Cardiac muscle cell (in vitro differentiated cells and primary cell): ENCODE measurements around the gene EPHA10. TPM values are rescaled to one million over a fixed set of nuclear protein-coding genes. Genes with fewer than 3 reads are reported as not detected.

Source experiments
- DNase-seq, 2 donors: peaks; one replicate each; pipeline versions ENCODE4 v3.0.0 to v3.0.0-alpha.2; 2010 to 2017; ENCODE audit warnings: low read depth in 1 of 2, low spot score in 1 of 2
- H3K27ac ChIP-seq: fragments of 200-600 bp; sonication (generic); 2 replicates; pipeline ENCODE4 v1.5.1; 2016
- H3K27me3 ChIP-seq: fragments of 200-600 bp; sonication (generic); 2 replicates; pipeline ENCODE4 v1.6.0; 2016; ENCODE audit warnings: control low read depth
- H3K36me3 ChIP-seq: fragments of 200-600 bp; sonication (generic); 2 replicates; pipeline ENCODE4 v1.5.1; 2016; ENCODE audit warnings: control low read depth
- H3K4me1 ChIP-seq: fragments of 200-600 bp; sonication (generic); 2 replicates; pipeline ENCODE4 v1.8.1; 2017; ENCODE audit warnings: low read depth, mild to moderate bottlenecking, mixed run types
- H3K4me3 ChIP-seq: fragments of 200-600 bp; sonication (generic); 2 replicates; pipeline ENCODE4 v1.5.1; 2016; ENCODE audit warnings: mild to moderate bottlenecking
- H3K9me3 ChIP-seq: fragments of 200-600 bp; sonication (generic); 2 replicates; pipeline ENCODE4 v1.5.1; 2017; ENCODE audit warnings: low read depth, mild to moderate bottlenecking, control low read depth
- polyA plus RNA-seq: library from polyadenylated mRNA; unstranded; fragments of >200 nt; fragmentation: Nextera tagmentation; extraction: Ambion mirVana; gene quantifications from 2 replicates; pipeline ENCODE4 v1.2.1, GENCODE V29; 2016
- total RNA-seq: library from RNA; depleted of rRNA; stranded (reverse); fragments of >200 nt; gene quantifications from 2 replicates; pipeline ENCODE4 v1.2.3, GENCODE V29; 2016
- TF ChIP-seq, protein P1 (sequence below): IDR thresholded peaks from 2 replicates; pipeline ENCODE4 v1.5.1; 2012; ENCODE audit warnings: low read depth, mild to moderate bottlenecking, low read length

Gene EPHA10
- total and polyA plus RNA-seq, 2 experiments from 2014 or later = 0.38 TPM; not detected in 1

DNA sequence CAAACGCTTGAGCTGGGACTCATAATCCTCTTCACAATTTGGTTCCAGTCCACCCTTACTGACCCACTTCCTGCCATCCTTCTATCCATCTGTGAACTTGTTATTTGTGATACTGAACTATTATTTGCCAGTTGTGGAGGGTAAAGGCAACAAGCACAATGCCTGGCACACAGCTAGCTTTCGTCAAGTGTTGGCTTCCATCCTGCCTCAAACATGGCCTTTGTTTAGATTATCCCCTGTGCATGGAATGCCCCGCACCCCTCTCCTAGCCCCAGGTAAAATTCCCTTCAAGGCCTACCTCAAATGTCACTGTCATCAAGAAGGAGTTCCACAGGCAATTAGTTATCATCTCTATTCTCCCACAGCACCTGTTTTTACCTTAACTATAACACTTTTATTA, 84.0 kb downstream of the EPHA10 start:
- Histone ChIP-seq H3K4me3 (no peak overlapping the region), H3K36me3 (peaks cover 21% of the 10 kb centered on the region), H3K27me3 (peaks cover 7% of the 10 kb centered on the region), H3K4me1 (peaks cover 3% of the 10 kb centered on the region), H3K9me3 (no peaks in the 10 kb centered on the region), H3K27ac (no peak overlapping the region)
- TF ChIP-seq, protein P1, sequence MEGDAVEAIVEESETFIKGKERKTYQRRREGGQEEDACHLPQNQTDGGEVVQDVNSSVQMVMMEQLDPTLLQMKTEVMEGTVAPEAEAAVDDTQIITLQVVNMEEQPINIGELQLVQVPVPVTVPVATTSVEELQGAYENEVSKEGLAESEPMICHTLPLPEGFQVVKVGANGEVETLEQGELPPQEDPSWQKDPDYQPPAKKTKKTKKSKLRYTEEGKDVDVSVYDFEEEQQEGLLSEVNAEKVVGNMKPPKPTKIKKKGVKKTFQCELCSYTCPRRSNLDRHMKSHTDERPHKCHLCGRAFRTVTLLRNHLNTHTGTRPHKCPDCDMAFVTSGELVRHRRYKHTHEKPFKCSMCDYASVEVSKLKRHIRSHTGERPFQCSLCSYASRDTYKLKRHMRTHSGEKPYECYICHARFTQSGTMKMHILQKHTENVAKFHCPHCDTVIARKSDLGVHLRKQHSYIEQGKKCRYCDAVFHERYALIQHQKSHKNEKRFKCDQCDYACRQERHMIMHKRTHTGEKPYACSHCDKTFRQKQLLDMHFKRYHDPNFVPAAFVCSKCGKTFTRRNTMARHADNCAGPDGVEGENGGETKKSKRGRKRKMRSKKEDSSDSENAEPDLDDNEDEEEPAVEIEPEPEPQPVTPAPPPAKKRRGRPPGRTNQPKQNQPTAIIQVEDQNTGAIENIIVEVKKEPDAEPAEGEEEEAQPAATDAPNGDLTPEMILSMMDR = no peak
- no peak for DNase-seq

GRCh38 chr1:37677808-37678207, 87.1 kb downstream of the EPHA10 start:
- peaks cover 10% of the 10 kb centered on the region for H3K27me3 ChIP-seq

DNA sequence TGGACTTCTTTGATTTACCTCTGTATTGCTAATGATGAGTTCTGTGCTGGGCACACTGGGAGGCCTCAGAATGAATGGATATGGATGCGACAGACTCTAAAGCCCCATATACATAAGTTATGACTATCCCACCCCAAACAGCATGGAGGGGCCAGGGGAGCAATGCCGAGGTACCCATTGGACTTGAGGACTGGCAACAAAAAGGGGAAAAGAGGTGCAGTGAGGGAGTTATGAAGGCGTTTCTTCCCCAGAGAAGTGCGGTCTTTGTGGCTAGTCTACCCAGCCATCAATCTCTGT, 87.8 kb downstream of the EPHA10 start:
- Histone ChIP-seq H3K27me3 (peaks cover 17% of the 10 kb centered on the region), H3K4me3 (no peak overlapping the region), H3K4me1 (peaks cover 8% of the 10 kb centered on the region), H3K36me3 (no peaks in the 10 kb centered on the region), H3K9me3 (no peaks in the 10 kb centered on the region), H3K27ac (no peak overlapping the region)
- TF ChIP-seq, protein P1 = no peak
- DNase-seq = no peak

More at GRCh38 chr1:37677808-37678207, 87.1 kb downstream of the EPHA10 start:
- Histone ChIP-seq H3K36me3 (no peaks in the 10 kb centered on the region), H3K4me3 (no peak overlapping the region), H3K9me3 (no peaks in the 10 kb centered on the region), H3K27ac (no peak overlapping the region), H3K4me1 (peaks cover 8% of the 10 kb centered on the region)
- TF ChIP-seq, protein P1 = no peak
- no peak for DNase-seq

- H3K27me3 ChIP-seq = peaks cover 21% of the 10 kb centered on the region
- TF ChIP-seq, protein P1 = no peak
- H3K27ac ChIP-seq = no peak overlapping the region
- H3K4me1 ChIP-seq = peaks cover 8% of the 10 kb centered on the region
- H3K4me3 ChIP-seq = no peak overlapping the region
- DNase-seq = no peak
- no peaks in the 10 kb centered on the region for H3K9me3 ChIP-seq
- no peaks in the 10 kb centered on the region for H3K36me3 ChIP-seq
Observed at GRCh38 chr1:37676281-37677142, 88.4 kb downstream of the EPHA10 start.

DNA sequence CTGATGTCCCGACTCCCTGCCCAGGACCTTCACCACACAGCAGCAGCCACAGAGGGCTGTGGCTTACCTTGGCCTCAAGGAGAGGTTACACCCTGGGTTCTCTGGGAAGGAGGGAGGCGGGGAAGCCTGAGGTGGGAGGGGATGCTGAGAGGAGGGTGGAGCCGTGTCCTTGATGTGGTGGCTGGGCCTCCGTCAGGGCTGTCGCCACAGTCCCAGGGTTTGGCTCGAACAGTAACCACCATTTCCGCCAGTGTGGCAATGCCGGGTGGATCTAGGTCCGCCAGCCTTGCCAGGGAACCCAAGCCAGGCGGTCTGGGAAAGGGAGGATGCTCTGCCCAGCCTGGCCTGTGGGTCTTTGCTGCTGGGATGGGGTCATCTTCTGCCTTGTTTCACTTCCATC, 91.0 kb downstream of the EPHA10 start:
- no peak for DNase-seq
- H3K9me3 ChIP-seq = no peaks in the 10 kb centered on the region
- no peak overlapping the region for H3K4me3 ChIP-seq
- peaks cover 45% of the 10 kb centered on the region for H3K27me3 ChIP-seq
- H3K27ac ChIP-seq = no peak overlapping the region
- TF ChIP-seq, protein P1 = no peak
- H3K36me3 ChIP-seq = no peaks in the 10 kb centered on the region
- H3K4me1 ChIP-seq = peaks cover 8% of the 10 kb centered on the region
